Mammary epithelial cell (primary cell): Measurements from ENCODE around the gene MAP3K6.
"Not testable (repeated sequence)": the region's sequence is repeated elsewhere in the genome, so short reads cannot be mapped to it uniquely, and the experiment has no call there.

Source experiments
- CTCF ChIP-seq, 2 donors: IDR thresholded peaks in 1 of 2; conservative IDR thresholded peaks in 1 of 2; 2 replicates each; pipeline ENCODE4 v1.5.1; 2011 to 2012; ENCODE audit warnings: inconsistent platforms in 2 of 2, low read length in 2 of 2, mild to moderate bottlenecking in 2 of 2, control low read depth in 1 of 2, low read depth in 1 of 2; ENCODE audit not compliant: insufficient read depth in 1 of 2; ENCODE audit errors: extremely low read depth in 1 of 2
- EZH2 ChIP-seq: IDR thresholded peaks from 2 replicates; pipeline ENCODE4 v1.6.1; 2012; ENCODE audit warnings: low read length, inconsistent platforms, borderline replicate concordance

DNA sequence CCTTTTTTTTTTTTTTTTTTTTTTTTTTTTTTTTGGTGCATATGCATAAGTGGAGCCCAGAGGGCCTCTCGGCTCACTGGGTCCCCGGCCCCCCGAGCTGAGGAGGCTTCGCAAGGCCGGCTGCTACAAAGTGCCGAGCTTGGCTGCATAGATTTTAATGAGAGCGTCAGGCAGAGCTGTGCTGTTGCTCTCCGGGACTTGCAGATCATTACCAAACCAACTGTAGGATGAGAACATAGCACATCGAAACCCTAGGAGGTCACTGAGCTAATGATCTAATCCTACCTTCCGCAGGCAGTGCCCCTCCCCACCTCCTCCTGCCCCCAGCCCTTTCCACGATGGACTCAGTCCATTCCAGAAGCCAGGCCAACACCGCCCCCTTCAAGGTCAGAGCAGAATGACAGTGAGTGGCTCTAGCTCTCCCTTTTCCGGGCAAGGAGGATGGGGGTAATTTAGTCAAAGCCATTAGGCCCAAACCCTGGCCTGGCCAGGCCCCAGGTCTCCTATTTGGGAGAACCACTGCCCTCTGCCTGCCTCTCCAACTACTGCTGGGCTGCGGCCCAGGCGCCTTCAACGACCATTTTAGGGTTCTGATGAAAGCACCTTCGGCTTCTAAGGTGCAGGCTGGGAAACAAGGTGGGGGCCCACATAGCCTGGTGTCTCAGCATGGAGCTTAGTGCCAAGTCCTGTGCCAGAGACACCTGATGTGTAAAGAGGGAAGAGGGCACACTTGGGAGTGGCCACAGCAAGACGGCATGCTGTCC, 39.0 kb upstream of the MAP3K6 start:
- TF ChIP-seq CTCF (conservative IDR thresholded peaks at IDR 0.05 in 1 of 2, IDR thresholded peaks at IDR 0.05 in 1 of 2; ENCODE audit: extremely low read depth in 1 of 2, insufficient read depth in 1 of 2, low read depth in 1 of 2, low read length in 2 of 2) = peak in 1 of 2 donors; percentile 3
- TF ChIP-seq EZH2 = not testable (repeated sequence)
